Loucy (cell line): ENCODE data around the gene EDC4.

Experiments used
- CTCF ChIP-seq: fragments of 200-600 bp; sonication (generic); conservative IDR thresholded peaks from 2 replicates; pipeline ENCODE4 v1.5.1; 2014; ENCODE audit warnings: mild to moderate bottlenecking, antibody characterized with exemption, low read length
- EZH2phosphoT487 ChIP-seq: fragments of 200-600 bp; IDR thresholded peaks from 2 replicates; pipeline ENCODE4 v1.6.1; 2018; ENCODE audit warnings: antibody characterized with exemption, mild to moderate bottlenecking, moderate library complexity, borderline replicate concordance

GRCh38 chr16:67928561-67929364 is 55.9 kb downstream of the EDC4 start:
- peak; percentile 85 for TF ChIP-seq CTCF
- no peak for TF ChIP-seq EZH2phosphoT487
